ENCODE data around the gene EHD4.

Gene EHD4

DNA sequence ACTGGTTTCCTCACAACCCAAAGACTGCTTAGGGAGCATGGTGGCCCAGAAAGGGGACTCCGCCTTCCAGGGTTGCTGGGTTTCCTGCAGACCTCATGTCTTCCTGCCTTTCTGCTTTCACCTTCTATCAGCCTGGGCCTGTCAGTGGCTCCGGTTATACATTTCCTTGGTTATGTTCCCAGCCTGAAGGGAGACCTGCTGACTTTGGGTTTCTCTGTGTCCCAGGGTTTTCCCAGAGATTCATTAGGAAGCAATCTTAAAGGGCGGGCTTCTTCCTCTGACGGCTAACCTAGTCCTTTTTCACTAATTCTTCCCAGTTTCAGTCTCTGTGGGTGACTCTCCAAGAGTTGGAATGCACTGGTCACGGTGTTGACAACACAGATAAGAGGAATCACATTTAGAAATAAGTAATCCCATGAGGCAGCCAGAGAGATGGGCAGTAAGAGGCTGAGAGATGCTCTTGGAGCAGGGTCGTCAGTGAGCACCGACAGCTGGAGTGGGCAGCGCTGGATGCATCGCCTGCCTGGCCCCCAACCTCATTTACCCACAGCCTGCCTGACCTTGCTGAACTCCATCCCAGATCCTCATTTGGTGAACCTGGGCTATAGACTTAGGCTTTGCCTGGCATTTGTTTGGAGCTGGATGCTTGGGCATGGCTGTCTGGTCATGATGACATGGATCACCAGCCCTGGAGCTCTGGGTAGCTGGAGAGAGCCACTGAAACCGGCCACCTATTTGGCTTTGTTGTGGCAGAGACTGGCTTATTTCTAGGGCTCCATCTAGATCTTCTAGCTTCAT is 10.0 kb upstream of the EHD4 start:
- peak overlapping the region; percentile 67 for H2AFZ ChIP-seq
- peaks cover 15% of the 10 kb centered on the region for H3K4me1 ChIP-seq
- no peak overlapping the region for H3K9ac ChIP-seq
- H3K4me2 ChIP-seq (ENCODE audit: low read length): no peak overlapping the region
- H3K79me2 ChIP-seq: no peaks in the 10 kb centered on the region
- H3K27me3 ChIP-seq (ENCODE audit: control insufficient read depth, insufficient read depth, low read length): no peaks in the 10 kb centered on the region
- no peaks in the 10 kb centered on the region for H3K36me3 ChIP-seq (ENCODE audit: control insufficient read depth, insufficient read depth, low read length)
- peak overlapping the region; percentile 39 for H3K27ac ChIP-seq
- no peak overlapping the region for H3K4me3 ChIP-seq (ENCODE audit: low read depth, low read length)
- no peaks in the 10 kb centered on the region for H3K9me3 ChIP-seq (ENCODE audit: control insufficient read depth, low read length)
- TF ChIP-seq, protein P1, sequence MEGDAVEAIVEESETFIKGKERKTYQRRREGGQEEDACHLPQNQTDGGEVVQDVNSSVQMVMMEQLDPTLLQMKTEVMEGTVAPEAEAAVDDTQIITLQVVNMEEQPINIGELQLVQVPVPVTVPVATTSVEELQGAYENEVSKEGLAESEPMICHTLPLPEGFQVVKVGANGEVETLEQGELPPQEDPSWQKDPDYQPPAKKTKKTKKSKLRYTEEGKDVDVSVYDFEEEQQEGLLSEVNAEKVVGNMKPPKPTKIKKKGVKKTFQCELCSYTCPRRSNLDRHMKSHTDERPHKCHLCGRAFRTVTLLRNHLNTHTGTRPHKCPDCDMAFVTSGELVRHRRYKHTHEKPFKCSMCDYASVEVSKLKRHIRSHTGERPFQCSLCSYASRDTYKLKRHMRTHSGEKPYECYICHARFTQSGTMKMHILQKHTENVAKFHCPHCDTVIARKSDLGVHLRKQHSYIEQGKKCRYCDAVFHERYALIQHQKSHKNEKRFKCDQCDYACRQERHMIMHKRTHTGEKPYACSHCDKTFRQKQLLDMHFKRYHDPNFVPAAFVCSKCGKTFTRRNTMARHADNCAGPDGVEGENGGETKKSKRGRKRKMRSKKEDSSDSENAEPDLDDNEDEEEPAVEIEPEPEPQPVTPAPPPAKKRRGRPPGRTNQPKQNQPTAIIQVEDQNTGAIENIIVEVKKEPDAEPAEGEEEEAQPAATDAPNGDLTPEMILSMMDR (IDR thresholded peaks at IDR 0.05): no peak

DNA sequence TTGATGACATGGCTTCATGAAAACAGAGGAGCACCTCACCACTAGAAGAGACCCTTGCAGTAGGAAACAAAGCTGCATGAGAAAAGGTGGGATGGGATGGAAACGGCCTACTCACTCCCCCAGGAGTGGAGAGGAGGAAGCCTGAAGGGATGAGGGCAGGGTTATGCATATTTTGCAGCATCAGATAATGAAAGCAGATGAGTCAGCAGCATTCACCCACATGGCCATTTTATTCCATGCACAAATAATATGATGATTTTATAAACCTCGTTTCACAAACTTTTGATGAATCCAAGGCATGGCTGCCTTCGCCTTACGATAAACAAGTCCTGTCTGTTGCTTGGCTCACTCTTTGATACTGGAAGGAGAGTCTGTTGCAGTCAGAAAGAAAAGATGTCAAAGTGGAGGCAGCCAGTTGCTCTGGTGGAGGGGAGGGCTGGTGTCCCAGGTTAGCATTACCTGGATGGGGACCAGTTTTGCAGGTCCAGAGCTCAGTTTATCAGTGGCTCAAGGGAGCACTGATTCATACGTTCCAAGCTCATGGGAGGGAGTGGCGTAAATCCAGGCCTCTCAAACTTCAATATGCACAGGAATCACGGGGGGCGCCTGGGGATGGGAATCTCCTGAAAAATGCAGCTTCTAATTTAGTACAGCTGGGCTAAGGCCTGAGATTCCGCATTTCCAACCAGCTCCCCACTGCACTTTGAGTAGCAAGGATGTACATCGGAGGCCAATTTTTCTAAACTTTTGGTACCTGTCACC is 9.2 kb upstream of the EHD4 start:
- TF ChIP-seq, protein P1 (IDR thresholded peaks at IDR 0.05): no peak
- H3K9ac ChIP-seq: no peak overlapping the region
- peaks cover 15% of the 10 kb centered on the region for H3K4me1 ChIP-seq
- no peaks in the 10 kb centered on the region for H3K9me3 ChIP-seq (ENCODE audit: control insufficient read depth, low read length)
- H3K27ac ChIP-seq: peak overlapping the region; percentile 53
- peak overlapping the region; percentile 42 for H3K4me2 ChIP-seq (ENCODE audit: low read length)
- no peaks in the 10 kb centered on the region for H3K79me2 ChIP-seq
- no peaks in the 10 kb centered on the region for H3K36me3 ChIP-seq (ENCODE audit: control insufficient read depth, insufficient read depth, low read length)
- no peak overlapping the region for H3K4me3 ChIP-seq (ENCODE audit: low read depth, low read length)
- H2AFZ ChIP-seq: peak overlapping the region; percentile 67
- H3K27me3 ChIP-seq (ENCODE audit: control insufficient read depth, insufficient read depth, low read length): no peaks in the 10 kb centered on the region

DNA sequence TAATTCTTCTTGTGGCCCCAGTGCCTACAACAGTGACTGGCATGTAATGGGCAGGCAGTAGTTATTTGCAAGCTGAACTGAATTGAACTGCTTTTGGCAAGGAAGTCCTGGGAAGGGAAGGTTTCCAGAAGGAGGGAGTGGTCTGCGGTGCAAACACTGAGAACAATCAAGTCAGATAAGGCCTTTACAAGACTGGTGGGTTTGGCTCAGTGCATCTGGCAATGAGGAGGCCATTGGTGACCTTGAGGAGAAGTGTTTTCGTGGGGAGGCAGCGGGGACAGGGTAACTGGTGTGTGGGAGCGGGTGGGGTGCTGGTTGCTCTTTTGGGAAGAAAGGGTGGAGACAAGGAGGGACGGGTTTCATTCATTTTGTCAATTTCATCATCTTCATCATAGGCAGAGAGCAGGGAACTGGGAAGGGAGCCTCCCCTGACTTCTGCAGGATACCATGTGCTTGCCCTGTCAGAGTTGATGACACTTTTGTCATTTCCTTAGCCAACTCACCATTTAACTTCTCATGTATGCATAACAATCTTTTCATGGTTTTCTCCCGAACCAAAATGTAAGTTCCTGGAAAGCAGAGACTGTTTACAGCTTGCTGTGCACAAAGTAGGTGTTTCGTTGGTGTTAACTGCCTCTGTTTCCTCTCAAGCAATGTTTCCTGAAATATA is 8.4 kb upstream of the EHD4 start:
- Histone ChIP-seq H3K4me2 (ENCODE audit: low read length) (no peak overlapping the region), H3K4me3 (ENCODE audit: low read depth, low read length) (no peak overlapping the region), H3K9ac (no peak overlapping the region), H3K27me3 (ENCODE audit: control insufficient read depth, insufficient read depth, low read length) (no peaks in the 10 kb centered on the region), H3K27ac (peak overlapping the region; percentile 53), H3K4me1 (peaks cover 15% of the 10 kb centered on the region), H3K79me2 (no peaks in the 10 kb centered on the region), H2AFZ (peak overlapping the region; percentile 67), H3K36me3 (ENCODE audit: control insufficient read depth, insufficient read depth, low read length) (no peaks in the 10 kb centered on the region), H3K9me3 (ENCODE audit: control insufficient read depth, low read length) (no peaks in the 10 kb centered on the region)
- TF ChIP-seq, protein P1 (IDR thresholded peaks at IDR 0.05): no peak

DNA sequence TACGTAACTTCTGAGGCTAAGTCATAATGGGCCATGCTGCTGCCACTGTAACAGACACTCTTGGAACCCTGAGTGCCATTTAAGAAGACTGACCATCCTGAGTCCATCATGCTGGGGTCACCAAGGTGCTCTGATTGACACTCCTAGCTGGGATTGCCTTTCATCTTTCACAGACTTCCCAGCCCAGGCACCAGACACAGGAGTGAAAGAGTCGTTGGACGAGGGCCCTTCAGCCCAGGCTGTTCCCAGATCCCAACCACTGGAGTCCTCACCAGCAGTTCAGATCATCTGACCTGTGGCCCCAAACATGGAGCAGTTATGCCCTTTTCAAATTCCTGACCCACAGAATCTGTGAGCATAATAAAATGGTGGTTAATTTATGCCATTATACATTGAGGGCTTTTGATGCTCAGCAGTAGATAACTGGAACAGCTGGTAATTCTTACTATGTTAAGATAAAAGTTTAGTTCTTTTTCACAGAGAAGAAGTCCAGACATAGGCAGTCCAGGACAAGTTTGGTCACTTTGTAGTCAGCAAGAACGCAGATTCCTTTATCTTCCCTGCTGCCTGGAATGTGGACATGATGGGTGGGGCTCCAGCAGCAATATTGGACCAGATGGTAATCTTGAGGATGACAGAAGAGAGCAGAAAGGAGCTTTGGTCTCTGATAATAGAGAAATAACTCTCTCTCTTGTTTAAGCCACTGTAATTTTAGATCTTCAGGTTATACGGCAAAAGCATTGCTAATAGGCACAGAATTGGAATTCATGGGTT is 7.3 kb upstream of the EHD4 start:
- no peaks in the 10 kb centered on the region for H3K36me3 ChIP-seq (ENCODE audit: control insufficient read depth, insufficient read depth, low read length)
- no peaks in the 10 kb centered on the region for H3K27me3 ChIP-seq (ENCODE audit: control insufficient read depth, insufficient read depth, low read length)
- H3K79me2 ChIP-seq: no peaks in the 10 kb centered on the region
- TF ChIP-seq, protein P1 (IDR thresholded peaks at IDR 0.05): no peak
- H3K27ac ChIP-seq: no peak overlapping the region
- H3K4me3 ChIP-seq (ENCODE audit: low read depth, low read length): no peak overlapping the region
- H2AFZ ChIP-seq: peak overlapping the region; percentile 45
- H3K9ac ChIP-seq: no peak overlapping the region
- H3K4me1 ChIP-seq: peaks cover 15% of the 10 kb centered on the region
- H3K4me2 ChIP-seq (ENCODE audit: low read length): no peak overlapping the region
- no peaks in the 10 kb centered on the region for H3K9me3 ChIP-seq (ENCODE audit: control insufficient read depth, low read length)
